ENCODE results near the gene RGL1.

- no peak for TF ChIP-seq CTCF (IDR thresholded peaks at IDR 0.05 in 2 of 3, conservative IDR thresholded peaks at IDR 0.05 in 1 of 3; ENCODE audit: borderline replicate concordance in 1 of 3, insufficient read depth in 1 of 3, low read depth in 2 of 3, low read length in 2 of 3)
- TF ChIP-seq EZH2 (IDR thresholded peaks at IDR 0.05): no peak
- TF ChIP-seq POLR2A (IDR thresholded peaks at IDR 0.05; ENCODE audit: borderline replicate concordance, extremely low read depth, insufficient read depth, insufficient read length): no peak
- TF ChIP-seq RAD21 (IDR thresholded peaks at IDR 0.05; ENCODE audit: low read depth): no peak
- TF ChIP-seq SP1 (IDR thresholded peaks at IDR 0.05; ENCODE audit: low read depth): no peak
- no peak for TF ChIP-seq POLR2AphosphoS5 (IDR thresholded peaks at IDR 0.05; ENCODE audit: low read depth, low read length)
- TF ChIP-seq REST (IDR thresholded peaks at IDR 0.05; ENCODE audit: low read depth): no peak
- no peak for TF ChIP-seq EZH2phosphoT487 (IDR thresholded peaks at IDR 0.05; ENCODE audit: borderline replicate concordance)
- TF ChIP-seq, protein P1, sequence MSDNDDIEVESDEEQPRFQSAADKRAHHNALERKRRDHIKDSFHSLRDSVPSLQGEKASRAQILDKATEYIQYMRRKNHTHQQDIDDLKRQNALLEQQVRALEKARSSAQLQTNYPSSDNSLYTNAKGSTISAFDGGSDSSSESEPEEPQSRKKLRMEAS (IDR thresholded peaks at IDR 0.05): no peak
- TF ChIP-seq EGR1 (IDR thresholded peaks at IDR 0.05; ENCODE audit: low read depth): no peak
- no peak for TF ChIP-seq ATF3 (IDR thresholded peaks at IDR 0.05)
- TF ChIP-seq JUND (IDR thresholded peaks at IDR 0.05): no peak
Observed at GRCh38 chr1:183806125-183806524, 1.2 kb downstream of the RGL1 start.
